H1 (cell line): ENCODE measurements around the gene CFAP221. TPM values are rescaled to one million over a fixed set of nuclear protein-coding genes. Genes with fewer than 3 reads are reported as not detected.

Experiments used
- ATF3 ChIP-seq: IDR thresholded peaks from 2 replicates; pipeline ENCODE4 v1.6.1; 2011; ENCODE audit warnings: low read depth, mild to moderate bottlenecking, low read length; ENCODE audit not compliant: insufficient read depth
- CBX8 ChIP-seq: fragments of 300-800, 300-1000 bp; sonication (generic); IDR thresholded peaks from 2 replicates; pipeline ENCODE4 v1.7.1; 2016; ENCODE audit warnings: low read depth, low read length, borderline replicate concordance
- CEBPB ChIP-seq: IDR thresholded peaks from 2 replicates; pipeline ENCODE4 v1.6.1; 2012; ENCODE audit warnings: low read depth, low read length
- CHD7 ChIP-seq: fragments of 300-600 bp; sonication (generic); IDR thresholded peaks from 2 replicates; pipeline ENCODE4 v1.7.1; 2012; ENCODE audit warnings: low read length, moderate library complexity, mild to moderate bottlenecking, inconsistent platforms; ENCODE audit not compliant: insufficient replicate concordance
- CTBP2 ChIP-seq: IDR thresholded peaks from 2 replicates; pipeline ENCODE4 v1.7.0; 2011; ENCODE audit warnings: borderline replicate concordance, mild to moderate bottlenecking, moderate library complexity, mixed read lengths, low read length; ENCODE audit not compliant: insufficient read depth, insufficient read length
- NANOG ChIP-seq: IDR thresholded peaks from 2 replicates; pipeline ENCODE4 v1.6.1; 2011; ENCODE audit warnings: low read length, low read depth, mild to moderate bottlenecking, inconsistent platforms; ENCODE audit not compliant: insufficient read depth, poor library complexity, severe bottlenecking
- PHF8 ChIP-seq: fragments of 200-600 bp; sonication (generic); conservative IDR thresholded peaks from 2 replicates; pipeline ENCODE4 v1.7.1; 2012; ENCODE audit warnings: low read depth, mild to moderate bottlenecking, inconsistent platforms, low read length, moderate library complexity
- RFX5 ChIP-seq: IDR thresholded peaks from 2 replicates; pipeline ENCODE4 v1.6.1; 2011; ENCODE audit warnings: low read depth, low read length, improper control_type of control experiment, borderline replicate concordance
- SP4 ChIP-seq: IDR thresholded peaks from 2 replicates; pipeline ENCODE4 v1.6.1; 2012; ENCODE audit warnings: low read length, inconsistent platforms
- SUZ12 ChIP-seq: fragments of 200-600 bp; sonication (generic); IDR thresholded peaks from 2 replicates; pipeline ENCODE4 v1.6.1; 2012; ENCODE audit warnings: mild to moderate bottlenecking, inconsistent platforms, low read length, moderate library complexity, mixed read lengths
- ZNF274 ChIP-seq: IDR thresholded peaks from 2 replicates; pipeline ENCODE4 v1.7.0; 2012; ENCODE audit warnings: low read length, borderline replicate concordance; ENCODE audit errors: extremely low read depth
- polyA plus RNA-seq, 7 experiments: library from polyadenylated mRNA; depleted of rRNA in 3 of 7; stranded (reverse) in 5 of 7; unstranded in 2 of 7; fragments of >200 nt in 5 of 7; fragments of 200-250 nt in 2 of 7; gene quantifications; 1 replicate in 5 of 7; 2 replicates in 1 of 7; 4 replicates in 1 of 7; pipeline versions ENCODE4 v1.2.1 to v1.2.3, GENCODE V29; 2011 to 2013; ENCODE audit warnings: missing spikeins in 2 of 7, mixed read lengths in 2 of 7
- total RNA-seq: library from RNA; stranded (reverse); fragmentation: NEBNext Ultra II Directional; extraction: Animal tissue kit (Norgen Biotek cat#: 25700); gene quantifications from 2 replicates; pipeline ENCODE4 v1.2.1, GENCODE V29; 2021

Gene CFAP221
- total and polyA plus RNA-seq, 2 of the 8 experiments (the other 6 are each of a cell fraction or from before 2014, with no cell fraction given), result 0.14 to 0.71 TPM

GRCh38 chr2:119511989-119512388 lies 32.3 kb upstream of the CFAP221 start (continued):
- TF ChIP-seq CHD7, result no peak
- no peak for TF ChIP-seq SUZ12
- no peak for TF ChIP-seq ATF3
- no peak for TF ChIP-seq ZNF274
- TF ChIP-seq PHF8, result no peak
- no peak for TF ChIP-seq CEBPB
- TF ChIP-seq NANOG, result no peak
- TF ChIP-seq CTBP2, result no peak
- no peak for TF ChIP-seq SP4
- TF ChIP-seq CBX8, result no peak
- no peak for TF ChIP-seq RFX5
